Fibroblast of the aortic adventitia (primary cell): ENCODE measurements around the gene ATL1. TPM values are rescaled to one million over a fixed set of nuclear protein-coding genes. Genes with fewer than 3 reads are reported as not detected.

Source experiments
- DNase-seq: peaks from one replicate; pipeline ENCODE4 v3.0.0-alpha.2; 2010; ENCODE audit warnings: low read depth
- H3K4me3 ChIP-seq: 2 replicates; pipeline ENCODE4 v1.5.1; 2011; ENCODE audit warnings: low read depth, mild to moderate bottlenecking, control low read depth, low read length, moderate library complexity
- CTCF ChIP-seq: IDR thresholded peaks from 2 replicates; pipeline ENCODE4 v1.5.1; 2011; ENCODE audit warnings: mild to moderate bottlenecking, low read length, control low read depth, inconsistent platforms; ENCODE audit not compliant: insufficient read depth
- total RNA-seq: library from RNA; depleted of rRNA; stranded (reverse); fragments of >200 nt; gene quantifications from 2 replicates; pipeline ENCODE4 v1.2.3, GENCODE V29; 2012; ENCODE audit warnings: low replicate concordance

The ATL1 gene
- total RNA-seq, 1 donor: 10.7 TPM

- TF ChIP-seq CTCF: no peak
- DNase-seq: no peak
- H3K4me3 ChIP-seq: no peak overlapping the region
These were observed 15.8 kb downstream of the ATL1 start for GRCh38 chr14:50575769-50576168.

GRCh38 chr14:50577982-50578381 lies 18.0 kb downstream of the ATL1 start:
- no peak overlapping the region for H3K4me3 ChIP-seq
- no peak for TF ChIP-seq CTCF
- DNase-seq: no peak

GRCh38 chr14:50578433-50578832 lies 18.5 kb downstream of the ATL1 start:
- H3K4me3 ChIP-seq: no peak overlapping the region
- TF ChIP-seq CTCF: no peak

GRCh38 chr14:50590464-50590863 lies 30.5 kb downstream of the ATL1 start:
- no peak for DNase-seq
- H3K4me3 ChIP-seq: no peak overlapping the region
- TF ChIP-seq CTCF: no peak

More at GRCh38 chr14:50578433-50578832, 18.5 kb downstream of the ATL1 start:
- no peak for DNase-seq

GRCh38 chr14:50594577-50595316 lies 34.8 kb downstream of the ATL1 start:
- H3K4me3 ChIP-seq: no peak overlapping the region
- no peak for DNase-seq
- no peak for TF ChIP-seq CTCF

GRCh38 chr14:50598765-50599164 lies 38.8 kb downstream of the ATL1 start:
- no peak for DNase-seq
- no peak overlapping the region for H3K4me3 ChIP-seq
- no peak for TF ChIP-seq CTCF
